ENCODE results near the gene EGFR.
"Not testable (repeated sequence)": the region's sequence is repeated elsewhere in the genome, so short reads cannot be mapped to it uniquely, and the experiment has no call there.

Gene EGFR

DNA sequence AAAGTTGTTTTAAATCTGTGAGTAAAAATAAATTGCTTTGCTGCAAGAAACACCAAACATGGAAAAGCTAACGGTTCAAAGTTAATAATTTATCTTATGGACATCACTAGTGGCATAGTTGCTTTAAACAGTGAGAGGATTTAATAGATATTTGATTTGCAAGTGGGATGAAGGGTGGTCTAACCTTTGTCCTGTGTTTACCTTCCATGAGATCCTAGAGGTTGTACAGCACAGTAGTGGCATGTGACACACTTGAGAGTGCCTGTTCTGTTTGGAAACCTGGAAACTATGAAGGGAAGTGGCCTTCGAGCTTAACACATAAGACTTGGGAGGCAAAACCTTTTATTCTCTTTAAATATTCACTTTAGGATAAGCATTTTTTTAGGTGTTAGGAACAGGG, 16.0 kb downstream of the EGFR start:
- no peak for DNase-seq (ENCODE audit: low read depth in 2 of 3, low spot score in 1 of 3)

DNA sequence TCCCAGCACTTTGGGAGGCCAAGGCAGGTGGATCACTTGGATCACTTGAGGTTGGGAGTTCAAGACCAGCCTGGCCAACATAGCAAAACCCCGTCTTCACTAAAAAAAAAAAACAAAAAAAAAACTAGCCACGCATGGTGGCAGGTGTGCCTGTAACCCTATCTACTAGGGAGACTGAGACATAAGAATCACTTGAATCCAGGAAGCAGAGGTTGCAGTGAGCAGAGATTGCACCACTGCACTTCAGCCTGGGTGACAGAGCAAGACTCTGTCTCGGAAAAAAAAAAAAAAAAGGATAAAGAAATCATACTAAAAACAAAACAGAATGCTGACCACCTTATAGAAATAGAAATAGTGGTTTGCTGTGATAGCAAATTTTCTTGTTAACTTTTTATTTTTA, 16.6 kb downstream of the EGFR start:
- DNase-seq (ENCODE audit: low read depth in 2 of 3, low spot score in 1 of 3): not testable (repeated sequence)

DNA sequence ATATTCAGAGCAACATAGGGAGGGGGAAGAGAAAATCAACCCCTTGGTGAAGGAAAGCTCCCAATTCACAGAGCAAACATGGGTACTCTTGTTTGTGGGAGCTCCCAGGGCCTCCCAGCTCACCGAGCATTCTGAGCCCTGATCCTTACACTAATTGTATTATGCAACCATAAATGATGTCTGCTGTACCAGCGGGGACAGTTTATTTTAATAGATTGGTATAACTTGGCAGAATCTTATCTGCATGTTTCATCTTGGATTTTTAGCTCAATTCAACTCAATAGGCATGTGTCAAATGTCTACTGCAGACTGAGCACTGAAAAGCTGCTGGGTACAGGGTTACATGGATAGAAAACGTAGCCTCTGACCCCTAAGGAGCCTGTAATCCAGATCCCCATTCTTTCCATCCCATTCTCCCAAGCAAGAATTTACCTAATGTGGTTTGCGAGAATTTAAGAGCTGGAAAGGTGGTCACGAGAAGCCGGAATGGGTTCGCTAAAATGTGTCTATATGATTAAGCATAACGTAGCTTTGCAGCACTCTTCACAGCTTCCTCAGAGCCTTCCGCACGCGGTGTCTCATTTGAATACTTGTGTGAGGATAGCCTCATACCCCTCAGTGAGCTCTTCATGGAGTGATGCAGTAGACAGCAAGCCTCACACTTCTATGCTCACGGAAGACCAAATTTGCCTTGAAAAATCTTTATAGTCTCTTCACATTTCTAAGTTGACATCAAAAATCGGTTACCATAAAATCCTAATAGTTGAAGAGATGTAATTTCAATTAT, 18.3 kb downstream of the EGFR start:
- no peak for DNase-seq (ENCODE audit: low read depth in 2 of 3, low spot score in 1 of 3)

DNA sequence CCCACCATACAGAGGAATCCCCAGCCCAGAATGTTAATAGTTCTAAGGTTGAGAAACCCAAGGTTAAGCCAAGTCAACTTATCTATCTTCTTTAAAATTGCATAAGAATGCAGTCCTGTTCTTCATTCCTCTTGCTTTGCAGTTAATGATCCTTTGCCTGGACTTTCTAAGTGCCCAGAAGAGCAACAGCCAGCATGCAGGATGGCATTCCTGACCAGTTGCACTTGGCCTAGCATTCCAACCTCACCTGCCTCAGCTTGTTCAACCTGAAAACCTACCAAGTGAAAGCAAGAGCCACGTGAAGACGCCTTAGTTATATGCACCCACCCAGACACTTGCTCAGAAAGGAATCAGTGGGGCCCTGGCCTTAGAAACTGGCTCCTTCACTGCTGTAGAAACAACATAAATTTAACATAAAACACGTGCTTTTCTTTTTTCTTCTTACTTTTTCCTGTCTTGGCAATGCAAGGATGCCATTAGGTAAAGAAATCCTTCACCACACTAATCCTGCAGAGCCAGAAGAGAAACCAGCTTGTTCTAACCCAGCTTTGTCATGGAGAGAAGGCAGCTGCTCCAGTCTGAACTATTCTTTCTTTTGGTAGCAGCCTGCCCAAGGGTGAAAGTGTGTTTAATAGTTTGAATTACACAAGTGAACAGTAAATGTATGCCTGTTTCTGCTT, 25.0 kb downstream of the EGFR start:
- DNase-seq (ENCODE audit: low read depth in 2 of 3, low spot score in 1 of 3): no peak

DNA sequence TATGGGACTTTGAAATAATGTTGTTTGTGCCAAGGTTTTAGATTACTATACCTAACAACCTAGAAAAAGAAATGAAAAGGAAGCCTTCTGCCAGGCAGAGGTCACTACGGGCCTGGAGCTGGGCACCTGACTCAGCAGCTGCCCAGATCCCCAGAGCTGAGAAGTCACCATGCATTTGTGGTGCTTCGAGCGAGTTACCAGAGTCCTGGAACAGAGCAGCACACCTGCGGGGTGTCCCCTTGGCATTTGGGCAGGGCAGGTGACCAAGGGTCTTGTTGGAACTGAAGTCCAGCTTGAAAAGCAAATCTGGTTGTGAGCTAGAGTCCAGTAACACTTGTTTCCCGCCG, 25.5 kb downstream of the EGFR start:
- DNase-seq (ENCODE audit: low read depth in 2 of 3, low spot score in 1 of 3): no peak

DNA sequence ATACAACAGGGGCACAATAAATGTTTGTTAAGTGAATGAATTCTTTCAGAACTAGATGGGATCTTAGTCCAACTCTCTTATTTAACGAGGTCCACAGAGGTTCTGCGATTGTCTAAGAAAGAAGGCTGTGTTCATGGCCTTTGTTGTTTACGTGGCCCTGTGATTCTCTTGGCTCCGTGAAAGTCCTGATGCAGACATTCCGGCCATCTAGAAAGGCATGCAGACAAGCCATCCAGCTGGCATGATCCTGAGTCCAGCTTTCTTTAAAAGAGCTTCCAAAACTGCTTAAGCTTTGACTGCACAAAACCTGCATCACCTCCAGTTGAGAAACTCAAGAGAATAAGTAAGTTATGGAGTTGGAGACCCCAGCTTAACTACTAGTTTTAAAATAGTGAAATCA, 26.0 kb downstream of the EGFR start:
- DNase-seq (ENCODE audit: low read depth in 2 of 3, low spot score in 1 of 3): no peak

DNA sequence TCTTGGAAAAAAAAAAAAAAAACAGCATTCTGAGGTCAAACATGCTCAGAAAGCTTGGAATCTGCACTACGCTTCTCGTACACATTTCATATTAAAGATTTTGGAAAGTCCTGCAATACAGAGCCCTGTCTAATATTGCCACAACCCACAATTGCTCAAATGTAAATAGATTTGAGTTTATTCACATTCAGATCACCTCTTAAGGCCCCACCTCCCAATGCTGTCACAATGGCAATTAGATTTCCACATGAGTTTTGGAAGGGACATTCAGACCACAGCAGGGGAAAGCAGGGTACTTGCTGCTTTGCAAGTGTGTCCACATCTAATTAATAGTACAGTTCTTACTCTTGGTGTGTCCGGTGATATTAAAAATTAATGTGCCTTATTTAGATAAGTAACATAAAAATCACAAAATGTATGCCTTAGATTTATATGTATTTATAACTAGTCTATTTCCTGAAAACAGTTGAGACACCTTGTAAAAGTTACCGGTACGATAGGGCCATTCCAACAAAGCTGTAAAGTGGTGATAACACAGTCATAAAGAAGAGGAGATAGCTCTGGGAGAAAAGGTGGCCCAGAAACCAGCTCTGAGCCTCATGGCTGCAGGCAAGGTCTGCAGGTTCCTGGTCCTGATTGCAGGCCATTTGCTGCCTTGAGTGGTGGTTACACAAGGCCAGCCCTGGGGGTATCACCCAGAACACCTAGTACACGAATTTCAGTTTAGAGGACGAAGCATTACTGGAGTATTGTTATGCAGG, 27.9 kb downstream of the EGFR start:
- no peak for DNase-seq (ENCODE audit: low read depth in 2 of 3, low spot score in 1 of 3)

DNA sequence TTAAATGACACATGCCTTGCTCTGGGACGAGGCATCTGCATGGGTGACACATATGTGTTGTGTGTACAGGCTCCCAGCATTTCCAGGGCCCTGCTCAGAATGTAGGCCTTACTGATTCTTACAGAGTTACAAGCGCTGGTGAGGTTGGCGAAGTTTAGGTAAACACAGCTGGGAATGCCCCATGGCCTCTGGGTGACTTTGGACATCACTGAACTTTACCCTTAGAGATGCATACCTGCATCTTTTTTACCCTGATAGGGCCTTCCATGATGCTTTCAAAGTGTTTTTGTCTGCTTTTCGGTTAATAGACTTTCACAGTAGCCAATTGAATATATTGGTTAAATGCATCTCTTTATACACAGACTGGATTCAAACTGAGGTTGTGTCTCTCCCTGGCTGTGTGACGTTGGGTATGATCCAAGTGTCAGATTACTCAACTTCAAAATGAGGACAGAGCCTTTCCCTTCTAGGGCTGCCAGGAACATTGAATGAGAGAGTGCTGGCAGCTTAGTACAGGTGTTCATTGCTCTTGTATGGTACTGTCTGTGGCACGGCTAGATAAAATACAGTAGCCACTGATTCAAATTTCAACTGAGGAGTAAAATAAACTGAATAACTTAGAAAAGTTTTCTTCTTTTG, 29.5 kb downstream of the EGFR start:
- no peak for DNase-seq (ENCODE audit: low read depth in 2 of 3, low spot score in 1 of 3)

DNA sequence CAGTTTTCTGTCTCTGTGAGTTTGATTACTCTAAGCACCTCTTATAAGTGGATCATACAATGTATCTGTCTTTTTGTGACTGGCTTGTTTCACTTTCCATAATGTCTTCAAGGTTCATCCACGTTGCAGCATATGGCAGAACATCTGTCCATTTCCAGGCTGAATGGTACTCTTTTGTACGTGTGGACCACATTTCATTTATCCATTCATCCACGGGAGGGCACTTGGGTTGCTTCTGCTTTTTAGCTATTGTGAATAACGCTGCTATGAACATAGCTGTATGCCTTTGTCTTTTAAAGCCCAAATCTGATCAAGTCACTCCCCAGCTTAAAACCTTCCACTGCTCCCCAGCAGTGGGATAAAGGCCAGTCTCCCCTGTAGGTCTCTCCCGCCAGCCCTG, 31.5 kb downstream of the EGFR start:
- DNase-seq (ENCODE audit: low read depth in 2 of 3, low spot score in 1 of 3): no peak

DNA sequence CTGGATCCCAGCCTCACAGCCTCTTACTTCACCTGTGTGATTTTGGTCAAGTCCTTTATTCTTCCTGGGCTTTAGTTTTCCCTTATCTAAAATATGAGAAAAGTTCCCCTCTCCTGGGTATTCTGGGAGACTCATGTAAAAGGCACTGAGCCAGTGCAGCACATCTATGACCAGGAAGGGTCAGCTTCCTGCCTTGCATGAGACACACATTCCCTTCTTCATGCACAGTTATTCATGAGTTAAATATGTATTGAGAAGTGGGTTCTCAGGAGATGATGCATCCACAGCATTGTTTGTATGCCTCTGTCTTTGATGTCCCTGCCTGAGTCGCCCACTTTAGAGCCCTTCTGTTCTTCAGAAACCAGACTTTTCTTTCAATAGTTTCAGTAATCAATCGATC, 33.3 kb downstream of the EGFR start:
- DNase-seq (ENCODE audit: low read depth in 2 of 3, low spot score in 1 of 3): no peak

DNA sequence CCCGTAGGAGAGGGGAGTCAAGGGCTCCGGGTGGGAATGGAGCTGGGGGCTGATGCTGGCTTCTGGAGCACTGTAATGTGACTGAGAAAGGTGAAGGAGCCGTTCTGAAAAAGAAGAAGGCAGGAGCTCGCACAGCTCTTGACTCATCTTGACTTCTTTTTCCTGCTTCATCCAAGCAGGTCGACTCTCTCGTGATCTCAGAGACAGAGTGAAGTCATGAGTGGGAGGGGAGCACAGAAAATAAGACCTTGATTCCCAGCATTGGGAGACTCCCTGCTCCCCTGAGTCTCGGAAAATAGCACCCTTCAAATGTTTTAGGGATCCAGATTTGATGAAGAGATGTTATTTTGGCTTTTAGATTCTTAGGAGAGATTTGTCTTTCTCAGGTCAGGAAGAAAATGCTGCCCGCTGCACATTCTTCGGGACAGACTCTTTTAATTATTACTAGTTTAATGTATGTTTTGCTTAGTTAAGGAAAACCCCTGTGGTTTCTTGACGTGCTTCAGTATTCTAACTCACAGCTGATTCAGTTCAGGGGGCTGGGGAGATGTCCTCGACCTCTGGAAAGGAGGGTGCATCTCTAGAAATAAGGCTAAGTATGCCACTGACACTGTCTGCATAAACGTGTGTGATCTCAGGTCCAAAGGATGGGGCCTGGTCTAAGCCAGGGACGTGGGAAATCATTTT, 34.1 kb downstream of the EGFR start:
- DNase-seq (ENCODE audit: low read depth in 2 of 3, low spot score in 1 of 3): no peak

DNA sequence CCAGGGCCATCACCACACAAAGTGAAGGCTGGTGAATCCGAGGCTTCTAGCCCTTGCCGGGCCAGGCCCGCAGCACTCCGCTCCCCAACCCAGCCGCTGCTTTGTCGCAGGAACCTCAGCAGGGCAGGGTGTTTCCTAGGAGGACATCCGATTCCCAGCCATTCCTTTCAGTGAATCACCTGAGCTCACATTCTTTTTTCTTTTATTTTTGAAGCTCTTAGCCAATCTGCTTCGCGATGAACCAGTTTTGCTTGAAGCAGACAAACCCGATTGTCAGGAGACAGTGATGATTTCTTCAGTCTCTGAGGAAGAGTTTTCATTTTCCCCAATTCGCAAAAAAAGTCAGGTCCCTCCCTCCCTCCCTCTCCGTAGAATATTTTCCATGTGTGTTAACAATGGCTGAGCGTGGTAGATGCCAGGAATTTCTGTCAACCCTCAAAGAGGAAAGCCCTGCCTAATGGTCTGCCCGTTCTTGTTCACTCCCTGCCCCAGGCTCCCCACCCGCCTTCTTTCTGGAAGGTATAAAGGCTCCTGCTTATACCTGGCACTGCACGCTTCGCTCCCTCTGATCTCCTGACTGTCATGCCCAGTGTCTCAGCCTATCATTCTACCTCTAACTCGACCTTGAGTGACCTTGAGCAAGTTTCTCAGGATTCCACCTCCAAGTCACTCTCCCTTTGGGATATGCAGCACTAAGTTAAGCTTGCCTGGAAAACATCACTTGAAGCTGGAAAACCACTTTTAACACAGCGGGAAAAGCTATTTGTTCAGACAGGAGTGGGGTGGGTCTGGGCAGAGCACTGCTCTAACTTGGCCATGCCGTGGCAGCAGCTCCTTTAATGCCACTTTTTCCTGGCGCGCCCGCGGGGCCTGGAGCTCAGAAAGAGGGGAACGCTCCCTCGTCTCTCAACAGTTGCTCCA, 35.1 kb downstream of the EGFR start:
- no peak for DNase-seq (ENCODE audit: low read depth in 2 of 3, low spot score in 1 of 3)

DNA sequence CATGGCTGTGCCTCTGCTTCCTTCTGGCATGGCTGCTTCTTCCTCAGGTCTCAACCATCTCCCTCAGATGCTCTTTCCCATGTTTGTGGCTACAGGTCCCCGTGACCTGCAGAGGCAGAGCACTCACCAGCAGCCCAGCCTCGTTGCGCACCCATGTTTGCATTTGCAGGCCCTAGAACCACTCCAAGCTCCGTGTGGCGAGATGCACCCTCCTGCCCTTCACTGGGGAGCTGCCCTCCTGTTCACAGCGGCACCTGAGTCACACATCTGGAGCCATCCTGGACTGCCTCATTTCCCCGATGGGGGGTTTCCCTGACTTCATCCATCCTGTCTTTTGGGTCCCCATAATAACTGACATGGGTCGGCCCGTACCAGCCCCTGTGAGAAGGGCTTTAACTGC, 35.9 kb downstream of the EGFR start:
- no peak for DNase-seq (ENCODE audit: low read depth in 2 of 3, low spot score in 1 of 3)

DNA sequence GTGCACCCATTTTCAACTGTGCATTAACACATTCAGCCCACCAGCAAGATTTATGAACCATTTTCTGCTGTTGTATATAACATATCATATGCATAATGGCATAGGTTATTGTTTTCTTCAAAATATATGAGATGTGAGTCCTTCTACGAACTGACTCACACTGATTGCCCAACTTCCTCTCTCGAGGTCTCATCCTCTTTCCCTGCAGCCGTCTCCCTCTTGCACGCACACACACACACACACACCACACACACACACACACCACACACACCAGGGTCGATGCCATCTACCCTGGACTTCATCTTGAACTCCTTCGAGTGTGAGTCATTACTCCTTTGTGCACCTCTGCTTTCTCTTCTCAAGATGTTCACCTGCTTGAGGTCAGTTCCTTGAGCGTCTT, 36.7 kb downstream of the EGFR start:
- DNase-seq (ENCODE audit: low read depth in 2 of 3, low spot score in 1 of 3): no peak

DNA sequence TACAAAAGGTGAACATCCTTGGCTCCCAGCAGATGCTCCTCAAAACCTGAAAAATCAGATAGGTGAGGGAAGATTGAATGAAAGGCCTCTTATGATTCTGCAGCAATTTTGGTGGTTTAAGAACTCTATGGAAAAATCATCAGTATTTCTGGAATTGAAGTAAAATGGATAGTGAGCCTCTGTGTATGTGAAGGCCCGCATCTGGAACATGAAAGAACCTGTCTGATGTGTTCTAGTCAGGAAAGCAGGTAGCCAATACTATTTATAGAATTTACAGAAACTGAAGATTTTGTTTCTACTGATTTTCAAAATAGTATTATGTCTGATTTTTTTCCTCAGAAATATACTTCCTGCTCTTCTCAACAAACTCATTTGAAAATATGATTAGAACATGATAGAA, 37.3 kb downstream of the EGFR start:
- no peak for DNase-seq (ENCODE audit: low read depth in 2 of 3, low spot score in 1 of 3)

DNA sequence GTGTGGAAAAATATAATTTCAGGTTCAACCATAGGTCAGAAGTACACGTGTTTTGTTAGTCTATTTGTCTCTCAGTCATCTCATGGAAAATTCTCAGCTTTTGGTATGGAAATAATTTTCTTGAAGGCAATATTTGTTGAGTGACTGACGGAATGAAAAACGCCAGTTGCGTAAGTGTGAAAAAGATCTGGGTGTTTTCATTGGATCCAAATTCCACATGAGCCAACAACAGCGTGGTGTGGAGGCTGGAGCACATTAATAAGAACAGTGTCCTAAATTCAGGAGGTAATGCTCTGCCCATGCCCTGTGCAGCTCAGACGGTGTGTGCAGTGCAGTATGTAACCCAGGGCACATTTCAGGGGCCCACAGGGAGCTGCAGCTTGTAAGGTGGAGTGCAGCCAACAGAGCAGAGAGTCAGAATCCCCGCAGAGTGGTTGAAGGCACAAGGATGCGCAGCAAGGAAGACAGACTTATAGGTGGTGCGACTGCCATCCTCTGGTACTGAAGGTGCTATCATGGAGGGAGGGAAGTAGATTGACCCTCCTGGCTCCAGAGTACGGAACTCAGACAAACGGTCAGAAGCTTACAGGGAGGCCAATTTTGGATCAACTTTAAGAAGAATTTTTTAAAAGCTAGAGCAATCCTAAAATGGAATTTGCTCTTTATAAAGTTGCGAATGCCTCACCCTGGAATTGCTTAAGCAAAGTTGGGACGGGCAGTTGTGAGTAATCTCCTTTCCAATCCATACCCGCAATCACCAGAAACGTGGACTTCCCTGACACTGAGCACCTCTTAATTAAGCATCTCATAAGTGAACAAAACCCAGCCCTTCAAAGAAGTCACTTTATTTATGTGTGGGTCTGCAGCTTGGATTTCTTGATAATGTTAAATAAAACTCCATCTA, 38.0 kb downstream of the EGFR start:
- no peak for DNase-seq (ENCODE audit: low read depth in 2 of 3, low spot score in 1 of 3)

DNA sequence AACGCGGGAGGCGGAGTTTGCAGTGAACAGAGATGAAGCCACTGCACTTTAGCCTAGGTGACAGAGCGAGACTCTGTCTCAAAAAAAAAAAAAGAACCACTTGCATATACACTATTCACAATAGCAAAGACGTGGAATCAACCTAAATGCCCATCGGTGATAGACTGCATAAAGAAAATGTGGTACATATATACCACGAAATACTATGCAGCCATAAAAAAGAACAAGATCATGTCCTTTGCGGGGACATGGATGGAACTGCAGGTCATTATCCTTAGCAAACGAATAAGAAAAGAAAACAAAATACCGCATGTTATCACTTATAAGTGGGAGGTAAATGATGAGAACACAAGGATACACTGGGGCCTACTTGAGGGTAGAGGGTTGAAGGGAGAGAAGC, 39.5 kb downstream of the EGFR start:
- DNase-seq (ENCODE audit: low read depth in 2 of 3, low spot score in 1 of 3): no peak

DNA sequence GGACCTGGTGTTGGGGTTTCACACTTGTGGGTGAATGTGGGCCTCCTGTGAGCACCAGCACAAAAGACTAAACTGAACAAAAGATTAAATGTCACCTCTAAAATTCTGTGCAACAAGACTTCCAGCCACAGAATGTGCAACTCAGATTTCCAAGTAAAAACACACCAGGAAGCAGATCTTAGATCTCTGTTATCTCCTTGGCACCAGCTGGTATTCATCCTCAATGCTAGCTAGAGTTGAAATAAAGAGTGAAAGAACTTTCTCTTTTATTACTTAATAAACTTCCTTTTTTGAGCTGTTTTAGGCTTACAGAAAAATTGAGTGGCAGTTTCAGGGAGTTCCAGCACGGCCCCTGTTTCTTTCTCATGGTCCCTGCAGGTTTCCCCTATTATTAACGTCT, 40.2 kb downstream of the EGFR start:
- DNase-seq (ENCODE audit: low read depth in 2 of 3, low spot score in 1 of 3): no peak

DNA sequence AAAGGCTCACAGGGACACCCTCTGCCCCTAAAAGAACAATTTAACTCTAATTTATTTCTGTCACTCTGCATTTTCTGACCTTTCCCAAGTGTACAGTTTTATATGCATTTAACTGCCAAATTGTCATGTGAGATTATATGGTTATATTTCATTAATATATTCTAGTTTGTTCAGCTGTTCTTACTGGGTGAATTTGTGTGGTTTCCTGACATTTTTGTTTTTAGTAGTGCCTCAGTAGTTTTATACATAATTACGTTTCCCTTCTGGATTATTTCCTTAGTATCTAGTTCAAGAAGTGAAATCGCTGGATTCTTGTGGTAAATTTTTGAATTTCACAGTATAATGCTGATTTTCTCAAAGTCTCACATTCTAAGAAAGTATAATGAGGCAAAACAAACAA, 41.3 kb downstream of the EGFR start:
- no peak for DNase-seq (ENCODE audit: low read depth in 2 of 3, low spot score in 1 of 3)

All from stimulated activated CD4-positive, alpha-beta T cell treated with anti-CD3 and anti-CD28 coated beads, Interleukin-12 subunit alpha, Interleukin-12 subunit beta, amount 100 ng/mL, for 48 hours (primary cell).